HepG2 (cell line): ENCODE data around the gene USH2A.

Experiments used
- CEBPB ChIP-seq: IDR thresholded peaks from 2 replicates; pipeline ENCODE4 v1.6.1; 2011; ENCODE audit warnings: low read depth, low read length, improper control_type of control experiment, borderline replicate concordance
- CTCF ChIP-seq: sonication (generic); formaldehyde crosslinking; IDR thresholded peaks from 2 replicates; pipeline ENCODE4 v1.5.0; 2020; ENCODE audit warnings: mild to moderate bottlenecking, missing genetic modification reagents, moderate library complexity
- PBX3 ChIP-seq: sonication (generic); formaldehyde crosslinking; IDR thresholded peaks from 2 replicates; pipeline ENCODE4 v1.8.1; 2023; ENCODE audit warnings: missing genetic modification reagents, inconsistent platforms, borderline replicate concordance
- PPARG ChIP-seq: conservative IDR thresholded peaks from 2 replicates; pipeline ENCODE4 v1.6.1; 2016; ENCODE audit warnings: missing biosample characterization, missing genetic modification reagents
- SIN3A ChIP-seq: IDR thresholded peaks from 2 replicates; pipeline ENCODE4 v1.6.1; 2011; ENCODE audit warnings: low read depth, mild to moderate bottlenecking, control low read depth, low read length, borderline replicate concordance
- ZNF124 ChIP-seq: sonication (generic); formaldehyde crosslinking; IDR thresholded peaks from 2 replicates; pipeline ENCODE4 v1.4.0; 2020; ENCODE audit warnings: missing genetic modification reagents
- ZNF225 ChIP-seq: sonication (generic); formaldehyde crosslinking; IDR thresholded peaks from 2 replicates; pipeline ENCODE4 v1.4.0; 2020; ENCODE audit warnings: mild to moderate bottlenecking, missing genetic modification reagents
- ZNF24 ChIP-seq: fragments of 450-650 bp; IDR thresholded peaks from 2 replicates; pipeline ENCODE4 v1.6.1; 2017; ENCODE audit warnings: antibody characterized with exemption, mild to moderate bottlenecking
- ZNF609 ChIP-seq: sonication (generic); formaldehyde crosslinking; IDR thresholded peaks from 2 replicates; pipeline ENCODE4 v1.4.0; 2020; ENCODE audit warnings: mild to moderate bottlenecking, missing genetic modification reagents, borderline replicate concordance
- ZNF768 ChIP-seq: sonication (generic); formaldehyde crosslinking; IDR thresholded peaks from 2 replicates; pipeline ENCODE4 v1.4.0; 2020; ENCODE audit warnings: missing genetic modification reagents

- no peak for TF ChIP-seq CEBPB
- TF ChIP-seq ZNF124 (CRISPR knock-in tag) = no peak
- TF ChIP-seq SIN3A = no peak
- no peak for TF ChIP-seq ZNF24
- TF ChIP-seq PBX3 = no peak
- TF ChIP-seq PPARG = no peak
- TF ChIP-seq ZNF609 = no peak
- no peak for TF ChIP-seq CTCF (CRISPR knock-in tag)
- TF ChIP-seq ZNF225 = no peak
- TF ChIP-seq ZNF768 (CRISPR knock-in tag) = no peak
These were observed 375.3 kb downstream of the USH2A start for GRCh38 chr1:216047811-216048572.
